ENCODE data around the gene ADGRA3.

Gene ADGRA3

GRCh38 chr4:22454216-22454838, 61.5 kb downstream of the ADGRA3 start:
- TF ChIP-seq TAF1 (IDR thresholded peaks at IDR 0.05; ENCODE audit: borderline replicate concordance, insufficient read depth, low read length) (no peak), POLR2AphosphoS5 (IDR thresholded peaks at IDR 0.05; ENCODE audit: low read depth, low read length) (no peak), REST (IDR thresholded peaks at IDR 0.05; ENCODE audit: insufficient read depth in 1 of 2, low read depth in 2 of 2, low read length in 2 of 2) (no peak), FOXP2 (optimal IDR thresholded peaks at IDR 0.05; ENCODE audit: borderline replicate concordance, extremely low read depth, extremely low read length, insufficient read depth) (no peak), SIN3A (IDR thresholded peaks at IDR 0.05; ENCODE audit: borderline replicate concordance, insufficient read depth, low read length) (no peak)

GRCh38 chr4:22444813-22445212, 71.1 kb downstream of the ADGRA3 start:
- TF ChIP-seq POLR2AphosphoS5 (IDR thresholded peaks at IDR 0.05; ENCODE audit: low read depth, low read length) (no peak), SIN3A (IDR thresholded peaks at IDR 0.05; ENCODE audit: borderline replicate concordance, insufficient read depth, low read length) (no peak), REST (IDR thresholded peaks at IDR 0.05; ENCODE audit: insufficient read depth in 1 of 2, low read depth in 2 of 2, low read length in 2 of 2) (no peak), FOXP2 (optimal IDR thresholded peaks at IDR 0.05; ENCODE audit: borderline replicate concordance, extremely low read depth, extremely low read length, insufficient read depth) (no peak), TAF1 (IDR thresholded peaks at IDR 0.05; ENCODE audit: borderline replicate concordance, insufficient read depth, low read length) (no peak)

- TF ChIP-seq FOXP2 (optimal IDR thresholded peaks at IDR 0.05; ENCODE audit: borderline replicate concordance, extremely low read depth, extremely low read length, insufficient read depth) (no peak), SIN3A (IDR thresholded peaks at IDR 0.05; ENCODE audit: borderline replicate concordance, insufficient read depth, low read length) (no peak), TAF1 (IDR thresholded peaks at IDR 0.05; ENCODE audit: borderline replicate concordance, insufficient read depth, low read length) (no peak), POLR2AphosphoS5 (IDR thresholded peaks at IDR 0.05; ENCODE audit: low read depth, low read length) (no peak), REST (IDR thresholded peaks at IDR 0.05; ENCODE audit: insufficient read depth in 1 of 2, low read depth in 2 of 2, low read length in 2 of 2) (no peak)
These were observed 72.9 kb downstream of the ADGRA3 start for GRCh38 chr4:22442956-22443355.

DNA sequence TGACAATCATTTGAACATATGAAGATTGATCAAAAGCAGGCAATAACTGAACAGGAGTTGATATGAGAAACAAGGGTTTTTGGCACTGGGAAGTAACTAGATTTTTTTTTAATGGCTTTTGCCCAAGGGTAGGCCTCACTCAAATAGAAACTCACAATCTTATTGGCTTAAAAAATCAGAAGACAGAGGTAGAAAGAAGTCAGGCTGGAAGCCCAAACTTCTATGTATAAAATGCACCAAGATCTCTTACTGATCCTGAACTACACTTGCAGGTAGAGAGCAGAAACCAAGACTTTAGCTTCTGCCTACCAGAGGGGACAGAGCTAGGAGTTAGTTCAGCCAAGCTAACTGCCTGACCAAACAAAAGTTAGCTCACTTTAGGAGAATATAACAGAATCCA, 74.9 kb downstream of the ADGRA3 start:
- TF ChIP-seq FOXP2 (optimal IDR thresholded peaks at IDR 0.05; ENCODE audit: borderline replicate concordance, extremely low read depth, extremely low read length, insufficient read depth) (no peak), POLR2AphosphoS5 (IDR thresholded peaks at IDR 0.05; ENCODE audit: low read depth, low read length) (no peak), REST (IDR thresholded peaks at IDR 0.05; ENCODE audit: insufficient read depth in 1 of 2, low read depth in 2 of 2, low read length in 2 of 2) (no peak), TAF1 (IDR thresholded peaks at IDR 0.05; ENCODE audit: borderline replicate concordance, insufficient read depth, low read length) (no peak), SIN3A (IDR thresholded peaks at IDR 0.05; ENCODE audit: borderline replicate concordance, insufficient read depth, low read length) (no peak)
